ENCODE results near the gene DAP. TPM values are rescaled to one million over a fixed set of nuclear protein-coding genes. Genes with fewer than 3 reads are reported as not detected.

The DAP gene
- total and polyA plus RNA-seq, 4 donors, result 36.6 to 122 (median 101) TPM

DNA sequence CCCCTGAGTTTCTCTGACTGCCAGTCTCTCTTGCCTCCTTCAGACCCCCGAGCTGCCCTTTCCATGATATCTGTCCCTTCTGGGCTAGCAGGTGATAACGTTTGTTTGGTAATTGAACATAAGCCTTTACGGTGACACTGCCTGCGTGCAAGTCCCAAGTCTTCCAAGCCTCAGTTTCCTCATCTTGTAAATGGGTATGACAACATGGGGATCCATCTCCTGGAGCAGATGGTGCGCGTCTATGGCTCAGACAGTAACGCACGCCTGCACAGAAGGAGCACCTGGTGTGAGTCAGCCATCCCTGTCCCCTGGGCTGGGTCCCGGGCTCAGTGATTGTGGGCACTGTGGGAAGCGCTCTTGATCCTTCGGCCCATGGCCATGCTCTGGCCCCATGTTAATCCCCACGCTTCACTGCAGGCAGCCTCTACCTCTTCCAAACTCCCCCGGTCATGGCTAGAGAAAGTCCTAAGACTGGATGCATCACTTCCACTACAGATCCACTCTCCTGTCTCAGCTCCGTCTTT is 85.8 kb downstream of the DAP start:
- 89% methylated on average over 14 of the region's 14 CpGs for WGBS
- Histone ChIP-seq H3K4me1 (ENCODE audit: control insufficient read depth in 4 of 4, insufficient read depth in 4 of 4, low read length in 3 of 4) (peaks cover 1 to 22% (median 14%) of the 10 kb centered on the region in 4 donors), H3K9me3 (ENCODE audit: control insufficient read depth in 4 of 4, low read length in 3 of 4) (no peaks in the 10 kb centered on the region), H3K4me3 (ENCODE audit: low read depth in 1 of 3, low read length in 3 of 3) (no peak overlapping the region), H3K27me3 (ENCODE audit: control insufficient read depth in 4 of 4, insufficient read depth in 4 of 4, low read length in 3 of 4) (no peaks in the 10 kb centered on the region), H3K9ac (ENCODE audit: low read depth in 1 of 2, low read length in 2 of 2) (no peak overlapping the region), H3K36me3 (ENCODE audit: control insufficient read depth in 4 of 4, insufficient read depth in 3 of 4, low read depth in 1 of 4, low read length in 3 of 4) (peaks cover 10 to 29% (median 14%) of the 10 kb centered on the region in 4 donors), H3K27ac (ENCODE audit: low read depth in 1 of 2, low read length in 2 of 2) (no peak overlapping the region)
- DNase-seq (ENCODE audit: low spot score), result no peak
- TF ChIP-seq RXRA (IDR thresholded peaks at IDR 0.05), result no peak
- no peak for TF ChIP-seq HNF4A (conservative IDR thresholded peaks at IDR 0.05)
- no peak for TF ChIP-seq GABPA (IDR thresholded peaks at IDR 0.05 in 1 of 2, conservative IDR thresholded peaks at IDR 0.05 in 1 of 2)
- TF ChIP-seq, protein P1, sequence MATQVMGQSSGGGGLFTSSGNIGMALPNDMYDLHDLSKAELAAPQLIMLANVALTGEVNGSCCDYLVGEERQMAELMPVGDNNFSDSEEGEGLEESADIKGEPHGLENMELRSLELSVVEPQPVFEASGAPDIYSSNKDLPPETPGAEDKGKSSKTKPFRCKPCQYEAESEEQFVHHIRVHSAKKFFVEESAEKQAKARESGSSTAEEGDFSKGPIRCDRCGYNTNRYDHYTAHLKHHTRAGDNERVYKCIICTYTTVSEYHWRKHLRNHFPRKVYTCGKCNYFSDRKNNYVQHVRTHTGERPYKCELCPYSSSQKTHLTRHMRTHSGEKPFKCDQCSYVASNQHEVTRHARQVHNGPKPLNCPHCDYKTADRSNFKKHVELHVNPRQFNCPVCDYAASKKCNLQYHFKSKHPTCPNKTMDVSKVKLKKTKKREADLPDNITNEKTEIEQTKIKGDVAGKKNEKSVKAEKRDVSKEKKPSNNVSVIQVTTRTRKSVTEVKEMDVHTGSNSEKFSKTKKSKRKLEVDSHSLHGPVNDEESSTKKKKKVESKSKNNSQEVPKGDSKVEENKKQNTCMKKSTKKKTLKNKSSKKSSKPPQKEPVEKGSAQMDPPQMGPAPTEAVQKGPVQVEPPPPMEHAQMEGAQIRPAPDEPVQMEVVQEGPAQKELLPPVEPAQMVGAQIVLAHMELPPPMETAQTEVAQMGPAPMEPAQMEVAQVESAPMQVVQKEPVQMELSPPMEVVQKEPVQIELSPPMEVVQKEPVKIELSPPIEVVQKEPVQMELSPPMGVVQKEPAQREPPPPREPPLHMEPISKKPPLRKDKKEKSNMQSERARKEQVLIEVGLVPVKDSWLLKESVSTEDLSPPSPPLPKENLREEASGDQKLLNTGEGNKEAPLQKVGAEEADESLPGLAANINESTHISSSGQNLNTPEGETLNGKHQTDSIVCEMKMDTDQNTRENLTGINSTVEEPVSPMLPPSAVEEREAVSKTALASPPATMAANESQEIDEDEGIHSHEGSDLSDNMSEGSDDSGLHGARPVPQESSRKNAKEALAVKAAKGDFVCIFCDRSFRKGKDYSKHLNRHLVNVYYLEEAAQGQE (IDR thresholded peaks at IDR 0.05), result no peak
- TF ChIP-seq, protein P2, sequence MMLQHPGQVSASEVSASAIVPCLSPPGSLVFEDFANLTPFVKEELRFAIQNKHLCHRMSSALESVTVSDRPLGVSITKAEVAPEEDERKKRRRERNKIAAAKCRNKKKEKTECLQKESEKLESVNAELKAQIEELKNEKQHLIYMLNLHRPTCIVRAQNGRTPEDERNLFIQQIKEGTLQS (IDR thresholded peaks at IDR 0.05), result no peak
- TF ChIP-seq, protein P3, sequence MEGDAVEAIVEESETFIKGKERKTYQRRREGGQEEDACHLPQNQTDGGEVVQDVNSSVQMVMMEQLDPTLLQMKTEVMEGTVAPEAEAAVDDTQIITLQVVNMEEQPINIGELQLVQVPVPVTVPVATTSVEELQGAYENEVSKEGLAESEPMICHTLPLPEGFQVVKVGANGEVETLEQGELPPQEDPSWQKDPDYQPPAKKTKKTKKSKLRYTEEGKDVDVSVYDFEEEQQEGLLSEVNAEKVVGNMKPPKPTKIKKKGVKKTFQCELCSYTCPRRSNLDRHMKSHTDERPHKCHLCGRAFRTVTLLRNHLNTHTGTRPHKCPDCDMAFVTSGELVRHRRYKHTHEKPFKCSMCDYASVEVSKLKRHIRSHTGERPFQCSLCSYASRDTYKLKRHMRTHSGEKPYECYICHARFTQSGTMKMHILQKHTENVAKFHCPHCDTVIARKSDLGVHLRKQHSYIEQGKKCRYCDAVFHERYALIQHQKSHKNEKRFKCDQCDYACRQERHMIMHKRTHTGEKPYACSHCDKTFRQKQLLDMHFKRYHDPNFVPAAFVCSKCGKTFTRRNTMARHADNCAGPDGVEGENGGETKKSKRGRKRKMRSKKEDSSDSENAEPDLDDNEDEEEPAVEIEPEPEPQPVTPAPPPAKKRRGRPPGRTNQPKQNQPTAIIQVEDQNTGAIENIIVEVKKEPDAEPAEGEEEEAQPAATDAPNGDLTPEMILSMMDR (IDR thresholded peaks at IDR 0.05; ENCODE audit: low read depth, low read length, missing input control), result no peak
- TF ChIP-seq HNF4G (IDR thresholded peaks at IDR 0.05), result no peak
- no peak for TF ChIP-seq SP1 (IDR thresholded peaks at IDR 0.05)
- TF ChIP-seq EGR1 (IDR thresholded peaks at IDR 0.05; ENCODE audit: low read depth in 2 of 2), result no peak
- no peak for TF ChIP-seq RAD21 (IDR thresholded peaks at IDR 0.05)
- TF ChIP-seq, protein P4, sequence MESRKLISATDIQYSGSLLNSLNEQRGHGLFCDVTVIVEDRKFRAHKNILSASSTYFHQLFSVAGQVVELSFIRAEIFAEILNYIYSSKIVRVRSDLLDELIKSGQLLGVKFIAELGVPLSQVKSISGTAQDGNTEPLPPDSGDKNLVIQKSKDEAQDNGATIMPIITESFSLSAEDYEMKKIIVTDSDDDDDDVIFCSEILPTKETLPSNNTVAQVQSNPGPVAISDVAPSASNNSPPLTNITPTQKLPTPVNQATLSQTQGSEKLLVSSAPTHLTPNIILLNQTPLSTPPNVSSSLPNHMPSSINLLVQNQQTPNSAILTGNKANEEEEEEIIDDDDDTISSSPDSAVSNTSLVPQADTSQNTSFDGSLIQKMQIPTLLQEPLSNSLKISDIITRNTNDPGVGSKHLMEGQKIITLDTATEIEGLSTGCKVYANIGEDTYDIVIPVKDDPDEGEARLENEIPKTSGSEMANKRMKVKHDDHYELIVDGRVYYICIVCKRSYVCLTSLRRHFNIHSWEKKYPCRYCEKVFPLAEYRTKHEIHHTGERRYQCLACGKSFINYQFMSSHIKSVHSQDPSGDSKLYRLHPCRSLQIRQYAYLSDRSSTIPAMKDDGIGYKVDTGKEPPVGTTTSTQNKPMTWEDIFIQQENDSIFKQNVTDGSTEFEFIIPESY (IDR thresholded peaks at IDR 0.05), result no peak
- TF ChIP-seq, protein P5, sequence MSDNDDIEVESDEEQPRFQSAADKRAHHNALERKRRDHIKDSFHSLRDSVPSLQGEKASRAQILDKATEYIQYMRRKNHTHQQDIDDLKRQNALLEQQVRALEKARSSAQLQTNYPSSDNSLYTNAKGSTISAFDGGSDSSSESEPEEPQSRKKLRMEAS (IDR thresholded peaks at IDR 0.05), result no peak
- TF ChIP-seq FOXA1 (IDR thresholded peaks at IDR 0.05), result no peak
- TF ChIP-seq JUND (IDR thresholded peaks at IDR 0.05), result no peak
- no peak for TF ChIP-seq YY1 (IDR thresholded peaks at IDR 0.05)
- no peak for TF ChIP-seq NR2F2 (IDR thresholded peaks at IDR 0.05)
- no peak for TF ChIP-seq TAF1 (conservative IDR thresholded peaks at IDR 0.05)
- TF ChIP-seq FOXA2 (IDR thresholded peaks at IDR 0.05), result no peak
